GM19099 (cell line): ENCODE results near the gene PDE2A.

Source experiments
- POLR2A ChIP-seq: IDR thresholded peaks from 3 replicates; pipeline ENCODE4 v1.6.1; 2011; ENCODE audit warnings: low read depth; ENCODE audit not compliant: insufficient read length; ENCODE audit errors: extremely low read depth

Gene PDE2A

DNA sequence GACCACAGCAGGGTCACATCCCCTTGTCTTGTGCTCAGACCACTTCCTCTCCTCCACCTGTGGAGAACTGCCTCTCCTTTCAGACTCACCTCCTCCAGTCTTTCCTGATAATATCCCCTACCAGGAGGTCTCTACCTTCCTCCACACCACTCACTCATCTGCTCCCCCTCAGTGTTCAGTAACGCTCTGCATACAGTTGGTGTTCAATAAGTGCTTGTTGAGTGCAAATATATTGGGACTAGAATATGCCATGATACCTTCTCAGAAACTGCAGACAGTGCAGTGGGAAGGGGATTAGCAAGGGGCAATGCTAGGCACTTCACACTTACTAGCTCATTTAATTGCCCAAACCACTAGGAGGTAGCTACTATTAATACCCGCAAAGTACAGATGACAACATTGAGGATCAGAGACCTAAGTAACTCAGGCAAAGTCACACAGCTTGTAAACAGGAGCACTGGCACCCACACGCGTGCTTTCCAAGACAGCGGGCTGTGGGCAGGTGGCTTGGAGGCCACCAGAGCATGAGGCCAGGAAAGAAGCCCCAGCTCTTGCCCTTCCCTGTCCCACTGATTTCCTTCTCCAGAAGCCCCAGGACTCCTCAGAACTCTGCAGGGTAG lies 8.1 kb upstream of the PDE2A start:
- TF ChIP-seq POLR2A = no peak

DNA sequence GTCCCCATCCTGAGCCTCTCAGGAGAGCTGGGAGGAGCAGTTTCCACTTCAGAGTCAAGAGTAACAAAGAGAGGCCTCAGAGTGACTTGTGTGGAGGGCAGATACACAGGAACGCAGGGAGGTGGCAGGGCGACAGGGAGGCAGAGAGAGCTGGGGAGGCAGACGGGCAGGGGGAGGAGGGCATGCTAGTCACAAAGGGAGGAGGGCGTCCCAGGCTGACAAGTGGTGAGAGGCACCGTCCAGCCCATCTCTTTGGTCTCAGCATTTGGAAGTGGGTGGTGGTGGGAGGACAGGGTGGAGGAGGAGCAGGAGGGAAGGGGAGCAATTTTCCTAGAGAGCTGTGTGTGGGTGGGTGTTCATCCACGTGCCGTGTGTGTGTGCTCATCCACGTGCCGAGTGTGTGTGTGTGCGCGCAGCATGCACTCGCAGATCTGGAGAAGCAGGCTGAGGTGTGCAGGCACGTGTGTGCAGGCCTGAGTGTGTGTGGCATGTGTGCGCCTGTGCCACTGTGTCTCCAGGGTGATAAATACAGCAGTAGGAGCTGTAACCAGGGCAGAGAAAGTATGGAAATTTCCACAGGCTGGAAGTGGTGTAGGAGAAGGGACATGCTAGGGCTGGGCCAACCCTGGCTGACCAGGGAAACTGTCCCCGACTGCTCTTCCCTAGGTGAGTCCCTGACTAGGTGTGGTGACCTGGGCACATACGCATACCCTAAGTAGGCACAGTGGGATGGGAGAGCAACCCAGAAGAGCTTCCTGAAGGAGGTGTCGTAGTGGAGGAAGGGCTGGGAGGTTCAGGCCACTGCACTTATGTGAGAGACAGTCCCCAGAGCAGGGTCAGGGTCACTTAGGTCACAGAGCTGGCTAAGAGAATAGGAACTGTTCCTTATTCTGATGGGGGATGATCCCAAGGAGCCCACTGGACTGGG lies 7.3 kb upstream of the PDE2A start:
- TF ChIP-seq POLR2A = peak; percentile 28

DNA sequence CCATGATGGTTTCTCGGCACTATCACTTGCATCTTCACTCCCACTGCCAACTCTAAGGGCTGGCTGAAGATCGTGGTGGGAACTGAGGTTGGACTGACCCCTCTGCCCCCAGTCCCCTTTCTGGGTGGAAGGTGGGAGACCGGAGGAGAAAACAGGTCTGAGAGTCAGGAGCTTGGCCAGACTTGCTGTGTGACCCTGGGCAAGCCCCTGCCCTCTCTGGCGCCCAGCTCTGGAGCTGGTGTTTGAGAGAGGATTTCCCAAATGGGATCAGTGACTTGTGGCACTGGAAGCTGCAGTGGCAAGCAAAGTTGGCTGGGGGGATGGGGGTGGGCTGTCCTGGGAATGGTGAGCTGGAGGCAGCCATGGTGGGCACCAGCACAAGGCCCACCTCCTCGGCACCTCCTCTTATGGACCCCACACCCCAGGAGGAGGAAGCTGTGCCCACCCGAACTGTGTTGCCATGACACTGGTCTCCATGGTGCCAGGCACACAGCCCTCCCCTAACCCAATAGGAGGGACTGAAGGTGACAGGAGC lies 6.5 kb upstream of the PDE2A start:
- no peak for TF ChIP-seq POLR2A

DNA sequence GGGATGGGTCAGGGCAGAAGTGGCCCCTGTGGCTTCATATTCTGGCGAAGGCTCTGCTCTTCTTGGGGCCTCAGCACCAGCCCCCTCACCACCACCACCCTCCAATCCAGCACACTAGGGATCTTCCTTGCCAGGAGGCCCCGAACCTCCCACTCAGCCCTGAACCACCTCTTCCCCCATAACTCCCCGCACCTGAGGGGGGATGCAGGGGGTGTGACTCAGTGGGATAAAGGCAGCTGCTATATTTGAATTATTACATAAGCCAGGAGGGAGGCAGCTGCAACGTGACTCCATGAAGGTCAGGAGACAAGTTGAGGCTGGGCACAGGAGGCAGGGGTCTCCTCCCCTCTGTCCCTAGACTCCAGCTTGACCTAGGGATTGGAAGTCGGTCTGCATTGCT lies 5.6 kb upstream of the PDE2A start:
- TF ChIP-seq POLR2A = no peak

DNA sequence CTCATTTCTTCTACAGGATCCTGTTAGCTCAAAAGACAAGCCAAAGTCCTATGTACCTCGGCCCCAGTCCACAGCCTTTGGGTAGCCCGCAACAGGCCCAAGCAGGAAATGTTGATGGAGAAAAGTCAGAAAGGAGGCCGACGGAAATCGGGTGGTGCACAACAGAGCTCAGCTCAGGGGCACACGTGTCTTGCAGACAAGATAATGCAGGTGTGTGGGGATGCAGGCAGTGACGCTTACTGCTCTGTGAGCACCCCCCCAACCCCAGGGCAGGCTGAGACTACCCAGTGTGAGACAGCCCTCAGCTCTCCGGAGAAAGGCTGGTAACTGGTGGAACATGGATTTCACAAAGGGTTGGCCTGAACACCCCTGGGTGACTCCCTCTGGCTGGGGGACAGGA lies 4.3 kb upstream of the PDE2A start:
- TF ChIP-seq POLR2A = no peak

DNA sequence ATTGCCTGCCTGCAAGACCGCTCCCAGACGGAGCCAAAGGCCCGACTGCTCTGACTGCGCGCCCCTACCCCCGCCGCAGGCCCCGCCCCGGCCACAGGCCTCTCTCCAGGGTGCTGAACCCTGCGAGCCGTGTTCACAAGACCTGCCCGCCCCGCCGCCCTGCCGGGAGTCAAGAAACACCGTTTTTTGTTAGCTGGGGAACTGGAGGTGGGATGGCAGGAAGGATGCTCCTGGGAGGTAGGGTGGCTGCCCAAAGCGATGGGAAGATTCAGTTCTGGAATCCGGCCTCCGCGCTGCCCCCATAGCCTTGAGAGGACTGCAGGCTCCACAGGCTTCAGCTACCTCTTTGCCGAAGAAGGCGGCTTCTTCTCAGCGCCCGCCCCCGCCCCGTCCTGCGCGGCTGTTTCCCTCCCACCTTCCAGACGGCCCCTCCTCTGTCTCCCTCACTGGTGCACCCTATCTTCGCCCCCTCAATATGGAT lies 2.7 kb upstream of the PDE2A start:
- TF ChIP-seq POLR2A = no peak

DNA sequence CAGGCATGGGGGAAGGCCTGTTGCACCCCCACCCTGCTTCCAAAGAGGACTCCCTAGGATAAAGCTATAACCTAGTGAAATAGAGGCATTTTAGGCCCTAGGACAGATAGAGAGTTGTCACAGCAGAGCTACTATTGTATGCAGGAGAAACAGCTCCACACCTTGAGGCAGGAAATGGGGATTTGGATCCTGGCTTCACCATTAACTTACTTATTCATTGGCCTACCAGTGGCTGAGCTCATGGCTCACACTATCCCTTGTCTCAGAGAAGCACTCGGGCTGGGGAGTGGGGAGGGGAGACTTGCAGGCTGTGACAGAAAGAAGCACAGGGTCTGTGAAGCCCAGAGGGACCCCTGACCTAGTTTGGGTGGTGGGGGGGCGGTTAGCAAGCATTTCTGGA lies 999 bp upstream of the PDE2A start:
- TF ChIP-seq POLR2A = no peak

DNA sequence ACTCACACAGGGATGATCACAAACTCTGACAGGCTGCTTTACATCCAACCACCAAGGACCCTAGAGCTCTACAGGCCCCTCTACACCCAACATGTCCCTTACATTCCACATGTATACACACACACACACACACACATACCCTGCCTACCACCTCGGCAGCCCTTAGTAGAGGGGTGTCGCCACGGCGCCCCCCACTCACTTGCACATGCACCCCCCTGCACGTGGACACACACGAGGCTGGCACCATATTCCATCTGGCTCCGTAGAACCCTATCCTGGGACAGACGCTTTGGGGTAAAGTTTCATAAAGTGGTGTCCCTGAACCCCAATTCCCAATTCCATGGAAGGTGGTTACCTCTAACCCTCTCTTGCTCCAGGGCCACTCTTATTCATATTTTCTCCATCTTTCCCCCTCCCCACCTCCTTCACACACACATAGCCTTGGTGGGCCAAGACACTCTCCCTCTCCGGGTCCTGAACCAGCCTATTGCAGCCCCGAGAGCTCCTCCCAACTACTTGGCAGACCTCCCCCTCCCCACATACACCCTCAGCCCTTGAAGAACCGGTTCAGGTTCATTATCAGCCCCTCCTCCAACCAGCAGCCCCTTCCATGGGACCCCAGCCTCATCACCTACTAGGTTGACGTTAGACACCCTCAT lies 809 bp downstream of the PDE2A start:
- TF ChIP-seq POLR2A = no peak

DNA sequence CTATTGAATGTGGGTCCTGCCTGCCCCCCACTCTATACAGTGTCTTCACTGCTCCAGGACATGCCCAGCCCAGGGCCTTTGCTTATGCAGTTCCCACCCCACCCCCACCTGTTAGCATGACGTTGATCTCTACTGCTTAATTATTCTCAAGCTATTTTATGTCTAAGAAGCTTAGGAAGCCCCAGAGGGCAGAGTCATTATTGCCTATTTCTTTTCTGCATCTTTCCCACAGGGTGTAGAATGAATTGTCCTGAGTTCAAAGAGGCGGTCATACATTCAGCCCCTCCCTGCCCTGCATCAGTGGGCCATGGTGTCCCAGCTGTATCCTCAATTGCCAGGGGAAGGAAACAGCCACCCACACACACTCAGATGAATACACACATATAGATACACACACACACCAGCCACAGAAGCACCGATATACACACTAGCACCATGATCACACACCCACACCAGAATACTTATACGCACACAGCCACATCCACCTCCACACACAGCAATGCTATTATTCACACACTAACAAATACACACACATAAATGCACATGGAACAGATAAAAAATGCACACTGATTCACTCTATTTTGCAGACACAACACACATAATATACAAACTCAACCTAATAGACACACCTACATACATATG lies 1.5 kb downstream of the PDE2A start:
- no peak for TF ChIP-seq POLR2A

DNA sequence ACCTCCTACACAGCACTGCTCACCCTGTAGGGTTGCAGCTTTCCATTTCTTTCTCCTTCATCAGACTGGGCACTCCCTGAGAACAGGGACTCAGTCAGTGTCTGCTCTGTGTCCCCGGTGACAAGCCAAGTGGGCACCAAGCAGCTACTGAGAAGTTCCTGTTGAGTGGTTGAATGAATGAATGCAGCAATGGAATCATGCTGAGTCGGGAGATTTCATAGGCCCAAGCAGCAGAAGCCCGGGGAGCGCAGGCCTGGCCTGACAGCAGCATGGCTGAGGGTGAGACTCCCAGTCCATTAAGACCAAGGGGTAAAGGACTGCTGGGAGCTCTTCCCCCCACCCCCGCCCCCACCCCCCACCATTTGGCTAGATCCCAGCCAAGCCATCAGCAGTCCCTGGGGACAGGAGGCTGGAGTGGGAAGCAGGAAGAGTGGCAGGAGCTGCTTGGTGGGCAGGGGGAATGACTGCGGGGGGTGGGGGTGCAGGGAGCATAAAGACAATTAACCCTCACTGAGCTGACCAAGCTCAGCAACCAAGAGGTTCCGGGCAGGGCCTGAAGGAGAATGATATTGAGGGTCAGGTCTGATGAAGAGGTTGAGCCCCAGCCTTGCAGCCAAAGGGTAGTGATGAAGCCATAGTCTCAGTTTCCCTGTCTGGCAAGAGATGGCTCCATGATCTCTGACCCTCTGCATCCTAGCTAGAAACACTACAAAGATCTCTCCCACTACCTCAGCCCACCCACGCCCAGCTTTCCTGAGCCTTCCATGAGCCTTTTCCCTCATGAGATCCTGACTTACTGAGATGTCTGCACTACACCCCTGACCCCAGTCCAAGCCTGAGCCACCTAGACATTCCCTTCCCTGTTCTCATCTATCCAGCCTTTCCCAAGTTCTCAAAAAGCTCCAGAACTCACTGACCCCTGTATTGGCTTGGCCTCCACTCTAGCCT lies 2.8 kb downstream of the PDE2A start:
- no peak for TF ChIP-seq POLR2A

DNA sequence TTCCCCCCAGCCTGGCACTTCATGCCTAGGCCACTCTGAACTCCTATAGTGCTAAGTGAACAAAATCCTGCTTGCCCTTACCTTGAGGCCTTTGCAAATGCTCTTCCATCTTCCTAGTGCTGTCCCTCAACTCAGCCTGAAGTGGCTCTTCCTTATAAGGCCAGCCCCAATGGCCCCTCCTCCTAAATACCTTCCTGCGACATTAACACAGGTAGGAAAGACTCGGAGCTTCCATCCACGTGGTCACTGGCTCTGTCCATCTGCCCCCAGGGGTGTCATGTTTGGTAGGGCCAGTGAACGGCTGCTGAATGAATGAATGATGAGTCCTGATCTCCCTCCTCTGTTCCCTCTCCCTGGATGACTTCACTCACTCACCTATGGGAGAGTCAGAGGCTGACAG lies 4.2 kb downstream of the PDE2A start:
- no peak for TF ChIP-seq POLR2A

DNA sequence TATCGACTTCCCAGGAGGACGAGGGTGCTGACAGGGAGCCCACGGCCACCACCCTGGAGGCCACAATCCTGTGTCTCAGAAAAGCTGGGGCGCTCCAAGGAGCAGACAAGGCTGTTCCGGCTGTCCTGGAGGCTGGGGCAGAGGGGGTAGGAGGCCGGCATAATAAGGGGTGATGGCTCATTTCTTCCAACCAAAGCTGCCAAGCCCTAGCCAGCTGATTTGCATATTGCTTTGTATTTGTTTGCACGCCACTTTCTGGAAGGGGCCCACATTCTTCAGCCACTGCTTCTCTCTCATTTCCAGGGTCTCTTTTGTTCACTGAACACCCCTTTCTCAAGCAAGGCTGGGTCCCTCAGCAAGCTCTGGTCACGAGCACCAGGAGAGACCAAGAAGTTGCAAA lies 4.7 kb downstream of the PDE2A start:
- no peak for TF ChIP-seq POLR2A

DNA sequence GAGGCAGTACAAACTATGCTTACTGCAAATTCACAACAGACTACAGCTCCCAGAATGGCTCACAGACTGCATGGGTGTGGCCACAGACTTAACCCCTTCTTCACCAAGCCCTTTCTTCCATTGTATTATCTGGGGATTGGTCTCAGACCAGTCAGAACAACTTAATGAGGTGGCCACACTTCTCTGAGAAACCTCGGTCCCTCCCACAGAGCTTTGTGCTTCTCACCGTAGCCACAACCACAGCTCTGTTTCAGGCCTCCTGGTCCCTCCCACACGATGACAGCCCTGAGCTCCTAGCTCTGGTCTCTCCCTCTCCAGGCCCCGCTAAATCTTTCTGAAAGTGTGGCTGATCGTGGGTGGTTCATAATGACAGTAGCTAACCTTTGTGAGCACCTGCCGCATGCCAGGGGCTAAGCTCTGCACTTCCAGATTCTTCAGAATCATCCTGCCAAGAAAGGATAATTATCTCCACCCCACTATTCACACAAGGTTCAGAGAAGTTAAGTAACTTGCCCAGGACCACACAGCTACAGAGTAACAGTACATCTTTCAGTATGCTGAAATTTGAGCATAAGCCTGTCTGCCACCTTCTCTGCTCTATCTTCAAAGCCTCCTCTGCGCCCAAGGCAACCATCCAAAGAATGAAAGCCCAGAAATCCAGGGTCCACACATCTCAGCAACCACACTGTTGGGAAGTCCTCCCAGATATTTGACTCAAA lies 5.4 kb downstream of the PDE2A start:
- no peak for TF ChIP-seq POLR2A

DNA sequence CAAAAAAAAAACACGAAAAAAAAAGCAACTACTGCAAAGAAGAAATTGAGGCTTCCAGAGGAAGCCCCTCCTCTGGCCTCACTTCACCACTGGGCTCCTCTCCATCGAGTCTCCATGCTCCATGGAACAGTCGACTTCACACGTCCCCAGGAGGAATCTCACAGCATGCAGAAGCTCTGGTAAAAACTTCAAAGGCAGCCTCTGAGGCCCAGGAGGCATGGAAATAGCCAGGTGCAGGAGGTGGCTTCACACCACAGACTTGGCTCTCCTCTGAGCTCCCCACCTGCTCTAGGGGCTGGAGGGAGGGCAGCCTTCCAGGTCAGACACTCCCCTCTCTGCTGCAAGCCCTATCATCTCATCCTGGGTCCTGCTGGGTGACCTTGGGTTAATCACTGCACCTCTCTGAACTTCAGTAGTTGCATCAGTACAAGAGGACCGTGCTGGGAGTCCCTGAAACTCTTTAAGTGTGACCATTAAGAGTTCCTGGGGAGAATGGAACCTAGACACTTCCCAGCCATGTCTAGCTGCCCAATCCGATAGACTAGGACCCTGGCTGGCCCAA lies 8.2 kb downstream of the PDE2A start:
- TF ChIP-seq POLR2A = no peak

DNA sequence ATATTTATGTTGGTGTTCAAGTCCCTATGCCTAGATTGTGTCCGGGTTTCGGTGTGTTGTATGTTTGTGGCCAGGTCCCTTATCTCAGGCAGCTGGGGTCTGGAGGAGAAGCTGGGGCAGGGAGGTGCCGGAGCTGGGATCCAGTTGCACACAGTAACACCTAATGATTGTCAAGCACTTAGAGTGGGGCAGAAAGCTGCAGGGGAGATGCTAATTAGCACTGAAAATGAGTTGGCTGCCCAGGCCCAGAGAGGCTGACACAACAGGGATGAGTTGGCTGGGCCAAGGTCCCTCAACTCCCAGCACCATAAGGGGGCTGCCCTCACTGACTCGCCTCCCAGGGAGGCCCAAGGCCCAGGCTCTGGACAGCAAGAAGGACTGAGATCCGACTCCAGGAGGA lies 12.2 kb downstream of the PDE2A start:
- TF ChIP-seq POLR2A = no peak
